Duodenal mucosa (tissue), 2 donors: ENCODE results near the gene MPND.

Experiments
- H3K27ac ChIP-seq: one replicate; pipeline ENCODE4 v1.7.0; 2013; ENCODE audit warnings: low read depth, low read length
- H3K27me3 ChIP-seq, 2 donors: one replicate each; pipeline ENCODE4 v1.7.0; 2013; ENCODE audit warnings: low read length in 2 of 2, control low read depth in 1 of 2; ENCODE audit not compliant: insufficient read depth in 2 of 2, control insufficient read depth in 1 of 2
- H3K36me3 ChIP-seq, 2 donors: one replicate each; pipeline ENCODE4 v1.7.0; 2013; ENCODE audit warnings: low read length in 2 of 2, control low read depth in 1 of 2; ENCODE audit not compliant: insufficient read depth in 2 of 2, control insufficient read depth in 1 of 2
- H3K4me1 ChIP-seq, 2 donors: one replicate each; pipeline ENCODE4 v1.7.0; 2013; ENCODE audit warnings: low read length in 2 of 2, control low read depth in 1 of 2; ENCODE audit not compliant: insufficient read depth in 2 of 2, control insufficient read depth in 1 of 2
- H3K4me3 ChIP-seq, 2 donors: one replicate each; pipeline ENCODE4 v1.7.0; 2013; ENCODE audit warnings: low read length in 2 of 2, low read depth in 1 of 2
- H3K9ac ChIP-seq, 2 donors: one replicate each; pipeline ENCODE4 v1.7.0; 2013; ENCODE audit warnings: low read length in 2 of 2, low read depth in 1 of 2
- H3K9me3 ChIP-seq, 2 donors: one replicate each; pipeline ENCODE4 v1.7.0; 2013; ENCODE audit warnings: low read length in 2 of 2, control low read depth in 1 of 2; ENCODE audit not compliant: control insufficient read depth in 1 of 2

The MPND gene

GRCh38 chr19:4320419-4320818 lies 22.9 kb upstream of the MPND start:
- no peak overlapping the region for H3K9ac ChIP-seq
- no peaks in the 10 kb centered on the region for H3K36me3 ChIP-seq
- no peaks in the 10 kb centered on the region for H3K27me3 ChIP-seq
- no peak overlapping the region for H3K4me3 ChIP-seq
- no peaks in the 10 kb centered on the region for H3K9me3 ChIP-seq
- H3K27ac ChIP-seq: no peak overlapping the region
- no peaks in the 10 kb centered on the region for H3K4me1 ChIP-seq

GRCh38 chr19:4322942-4323665 lies 20.3 kb upstream of the MPND start:
- no peak overlapping the region for H3K4me3 ChIP-seq
- H3K27ac ChIP-seq: no peak overlapping the region
- H3K9ac ChIP-seq: no peak overlapping the region
- H3K4me1 ChIP-seq: no peaks in the 10 kb centered on the region
- no peaks in the 10 kb centered on the region for H3K9me3 ChIP-seq
- peaks cover 3 to 5% of the 10 kb centered on the region in 2 donors for H3K36me3 ChIP-seq
- H3K27me3 ChIP-seq: no peaks in the 10 kb centered on the region

GRCh38 chr19:4323692-4324091 lies 19.7 kb upstream of the MPND start:
- Histone ChIP-seq H3K27ac (no peak overlapping the region), H3K36me3 (peaks cover 3 to 5% of the 10 kb centered on the region in 2 donors), H3K9ac (no peak overlapping the region), H3K4me3 (no peak overlapping the region), H3K4me1 (peaks cover 0 to 3% of the 10 kb centered on the region in 2 donors), H3K9me3 (no peaks in the 10 kb centered on the region), H3K27me3 (no peaks in the 10 kb centered on the region)

- no peak overlapping the region for H3K27ac ChIP-seq
- no peaks in the 10 kb centered on the region for H3K9me3 ChIP-seq
- peaks cover 3 to 5% of the 10 kb centered on the region in 2 donors for H3K36me3 ChIP-seq
- H3K27me3 ChIP-seq: no peaks in the 10 kb centered on the region
- peaks cover 0 to 3% of the 10 kb centered on the region in 2 donors for H3K4me1 ChIP-seq
- H3K4me3 ChIP-seq: no peak overlapping the region
- H3K9ac ChIP-seq: no peak overlapping the region
Observed at GRCh38 chr19:4324228-4324627, 19.1 kb upstream of the MPND start.

GRCh38 chr19:4326215-4326836 lies 17.0 kb upstream of the MPND start:
- peaks cover 3 to 8% of the 10 kb centered on the region in 2 donors for H3K36me3 ChIP-seq
- peaks cover 0 to 3% of the 10 kb centered on the region in 2 donors for H3K4me1 ChIP-seq
- no peak overlapping the region for H3K9ac ChIP-seq
- H3K9me3 ChIP-seq: no peaks in the 10 kb centered on the region
- no peak overlapping the region for H3K4me3 ChIP-seq
- H3K27ac ChIP-seq: no peak overlapping the region
- no peaks in the 10 kb centered on the region for H3K27me3 ChIP-seq

GRCh38 chr19:4326837-4327251 lies 16.5 kb upstream of the MPND start:
- no peak overlapping the region for H3K27ac ChIP-seq
- H3K4me1 ChIP-seq: peaks cover 0 to 3% of the 10 kb centered on the region in 2 donors
- no peaks in the 10 kb centered on the region for H3K27me3 ChIP-seq
- H3K9me3 ChIP-seq: no peaks in the 10 kb centered on the region
- peaks cover 3 to 8% of the 10 kb centered on the region in 2 donors for H3K36me3 ChIP-seq
- H3K4me3 ChIP-seq: peak overlapping the region in 1 of 2 donors; percentile 7
- H3K9ac ChIP-seq: no peak overlapping the region

GRCh38 chr19:4327252-4327876 lies 16.0 kb upstream of the MPND start:
- peak overlapping the region; percentile 7 to 62 for H3K4me3 ChIP-seq
- H3K4me1 ChIP-seq: peaks cover 0 to 3% of the 10 kb centered on the region in 2 donors
- no peaks in the 10 kb centered on the region for H3K27me3 ChIP-seq
- no peaks in the 10 kb centered on the region for H3K9me3 ChIP-seq
- no peak overlapping the region for H3K27ac ChIP-seq
- H3K36me3 ChIP-seq: peaks cover 3 to 8% of the 10 kb centered on the region in 2 donors
- H3K9ac ChIP-seq: no peak overlapping the region

- Histone ChIP-seq H3K9ac (no peak overlapping the region), H3K9me3 (no peaks in the 10 kb centered on the region), H3K4me1 (peaks cover 0 to 3% of the 10 kb centered on the region in 2 donors), H3K4me3 (peak overlapping the region in 1 of 2 donors; percentile 62), H3K27me3 (no peaks in the 10 kb centered on the region), H3K36me3 (peaks cover 3 to 8% of the 10 kb centered on the region in 2 donors), H3K27ac (no peak overlapping the region)
Observed at GRCh38 chr19:4327877-4328242, 15.5 kb upstream of the MPND start.

- H3K36me3 ChIP-seq: peaks cover 3 to 8% of the 10 kb centered on the region in 2 donors
- H3K9ac ChIP-seq: no peak overlapping the region
- H3K4me1 ChIP-seq: peaks cover 0 to 3% of the 10 kb centered on the region in 2 donors
- H3K4me3 ChIP-seq: peak overlapping the region; percentile 60 to 62
- H3K9me3 ChIP-seq: no peaks in the 10 kb centered on the region
- H3K27me3 ChIP-seq: no peaks in the 10 kb centered on the region
- H3K27ac ChIP-seq: no peak overlapping the region
Observed at GRCh38 chr19:4328243-4328990, 14.9 kb upstream of the MPND start.
